ENCODE measurements around the gene IRF3.
A peak's percentile ranks its signal among the peaks of the same experiment; 100 is the strongest.

The IRF3 gene

GRCh38 chr19:49631610-49632192, 34.0 kb downstream of the IRF3 start:
- TF ChIP-seq NFIC (IDR thresholded peaks at IDR 0.05) = no peak
- TF ChIP-seq CREB1 (IDR thresholded peaks at IDR 0.05; ENCODE audit: low read depth) = no peak
- no peak for TF ChIP-seq RAD21 (IDR thresholded peaks at IDR 0.05; ENCODE audit: low read depth)
- TF ChIP-seq TCF12 (IDR thresholded peaks at IDR 0.05; ENCODE audit: low read depth) = no peak
- no peak for TF ChIP-seq TEAD4 (IDR thresholded peaks at IDR 0.05)
- no peak for TF ChIP-seq TAF1 (IDR thresholded peaks at IDR 0.05; ENCODE audit: low read depth)
- TF ChIP-seq, protein P1, sequence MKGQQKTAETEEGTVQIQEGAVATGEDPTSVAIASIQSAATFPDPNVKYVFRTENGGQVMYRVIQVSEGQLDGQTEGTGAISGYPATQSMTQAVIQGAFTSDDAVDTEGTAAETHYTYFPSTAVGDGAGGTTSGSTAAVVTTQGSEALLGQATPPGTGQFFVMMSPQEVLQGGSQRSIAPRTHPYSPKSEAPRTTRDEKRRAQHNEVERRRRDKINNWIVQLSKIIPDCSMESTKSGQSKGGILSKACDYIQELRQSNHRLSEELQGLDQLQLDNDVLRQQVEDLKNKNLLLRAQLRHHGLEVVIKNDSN (IDR thresholded peaks at IDR 0.05) = no peak
- no peak for TF ChIP-seq EP300 (IDR thresholded peaks at IDR 0.05; ENCODE audit: borderline replicate concordance)
- no peak for TF ChIP-seq CEBPB (IDR thresholded peaks at IDR 0.05)
- TF ChIP-seq, protein P2, sequence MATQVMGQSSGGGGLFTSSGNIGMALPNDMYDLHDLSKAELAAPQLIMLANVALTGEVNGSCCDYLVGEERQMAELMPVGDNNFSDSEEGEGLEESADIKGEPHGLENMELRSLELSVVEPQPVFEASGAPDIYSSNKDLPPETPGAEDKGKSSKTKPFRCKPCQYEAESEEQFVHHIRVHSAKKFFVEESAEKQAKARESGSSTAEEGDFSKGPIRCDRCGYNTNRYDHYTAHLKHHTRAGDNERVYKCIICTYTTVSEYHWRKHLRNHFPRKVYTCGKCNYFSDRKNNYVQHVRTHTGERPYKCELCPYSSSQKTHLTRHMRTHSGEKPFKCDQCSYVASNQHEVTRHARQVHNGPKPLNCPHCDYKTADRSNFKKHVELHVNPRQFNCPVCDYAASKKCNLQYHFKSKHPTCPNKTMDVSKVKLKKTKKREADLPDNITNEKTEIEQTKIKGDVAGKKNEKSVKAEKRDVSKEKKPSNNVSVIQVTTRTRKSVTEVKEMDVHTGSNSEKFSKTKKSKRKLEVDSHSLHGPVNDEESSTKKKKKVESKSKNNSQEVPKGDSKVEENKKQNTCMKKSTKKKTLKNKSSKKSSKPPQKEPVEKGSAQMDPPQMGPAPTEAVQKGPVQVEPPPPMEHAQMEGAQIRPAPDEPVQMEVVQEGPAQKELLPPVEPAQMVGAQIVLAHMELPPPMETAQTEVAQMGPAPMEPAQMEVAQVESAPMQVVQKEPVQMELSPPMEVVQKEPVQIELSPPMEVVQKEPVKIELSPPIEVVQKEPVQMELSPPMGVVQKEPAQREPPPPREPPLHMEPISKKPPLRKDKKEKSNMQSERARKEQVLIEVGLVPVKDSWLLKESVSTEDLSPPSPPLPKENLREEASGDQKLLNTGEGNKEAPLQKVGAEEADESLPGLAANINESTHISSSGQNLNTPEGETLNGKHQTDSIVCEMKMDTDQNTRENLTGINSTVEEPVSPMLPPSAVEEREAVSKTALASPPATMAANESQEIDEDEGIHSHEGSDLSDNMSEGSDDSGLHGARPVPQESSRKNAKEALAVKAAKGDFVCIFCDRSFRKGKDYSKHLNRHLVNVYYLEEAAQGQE (IDR thresholded peaks at IDR 0.05; ENCODE audit: low read depth) = no peak
- TF ChIP-seq MAX (IDR thresholded peaks at IDR 0.05) = no peak
- no peak for TF ChIP-seq ZBTB7A (IDR thresholded peaks at IDR 0.05; ENCODE audit: low read depth)
- no peak for TF ChIP-seq YY1 (IDR thresholded peaks at IDR 0.05; ENCODE audit: low read depth)
- TF ChIP-seq EGR1 (IDR thresholded peaks at IDR 0.05) = no peak
- no peak for TF ChIP-seq FOXM1 (IDR thresholded peaks at IDR 0.05; ENCODE audit: borderline replicate concordance, low read depth)

DNA sequence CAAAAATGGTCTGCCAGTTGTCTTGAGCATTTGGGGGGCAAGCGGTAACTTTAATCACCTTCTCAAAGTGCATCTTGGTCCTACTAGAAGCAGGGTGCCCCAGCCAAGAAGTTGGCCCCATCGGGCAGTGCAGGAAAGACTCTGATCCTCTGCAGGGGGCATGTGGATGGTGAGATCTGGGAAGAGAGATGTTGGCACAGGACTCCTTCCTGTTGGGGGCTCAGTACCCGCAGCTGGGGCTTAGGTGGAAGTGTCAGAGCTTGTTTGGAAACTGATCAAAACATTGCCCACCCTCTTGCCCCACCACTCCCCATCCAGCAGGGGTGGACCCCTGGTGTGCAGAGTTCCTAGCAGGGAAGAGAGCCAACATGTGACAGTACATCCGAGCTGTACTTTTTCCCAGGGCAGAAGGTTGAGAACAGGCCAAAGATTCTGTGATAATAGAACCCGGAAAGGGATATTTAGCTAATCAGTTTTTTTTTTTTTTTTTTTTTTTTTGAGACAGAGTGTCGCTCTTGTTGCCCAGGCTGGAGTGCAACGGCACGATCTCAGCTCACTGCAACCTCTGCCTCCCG, 34.6 kb downstream of the IRF3 start:
- 0 out of 2 replicates have a peak, but pooled peaks have one; percentile 6 for TF ChIP-seq NFIC (IDR thresholded peaks at IDR 0.05)
- TF ChIP-seq, protein P1 (IDR thresholded peaks at IDR 0.05) = no peak

DNA sequence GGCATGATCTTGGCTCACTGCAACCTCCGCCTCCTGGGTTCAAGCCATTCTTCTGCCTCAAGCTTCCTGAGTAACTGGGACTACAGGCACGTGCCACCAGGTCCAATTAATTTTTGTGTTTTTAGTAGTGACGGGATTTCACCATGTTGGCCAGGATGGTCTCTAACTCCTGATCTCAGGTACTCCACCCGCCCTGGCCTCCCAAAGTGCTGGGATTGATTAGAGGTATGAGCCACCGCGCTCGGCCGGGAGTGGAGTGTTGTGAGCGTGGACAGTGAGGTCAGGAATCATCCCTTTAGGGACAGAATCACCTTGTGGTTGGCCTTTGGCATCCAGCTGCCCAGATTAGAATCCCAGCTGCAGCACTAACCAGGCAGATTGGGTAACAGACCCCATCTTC, 36.0 kb downstream of the IRF3 start:
- no peak for TF ChIP-seq NFIC (IDR thresholded peaks at IDR 0.05)
- TF ChIP-seq RAD21 (IDR thresholded peaks at IDR 0.05; ENCODE audit: low read depth) = no peak
- TF ChIP-seq TCF12 (IDR thresholded peaks at IDR 0.05; ENCODE audit: low read depth) = no peak
- TF ChIP-seq FOXM1 (IDR thresholded peaks at IDR 0.05; ENCODE audit: borderline replicate concordance, low read depth) = no peak
- TF ChIP-seq EP300 (IDR thresholded peaks at IDR 0.05; ENCODE audit: borderline replicate concordance) = no peak

- TF ChIP-seq NFIC (IDR thresholded peaks at IDR 0.05) (no peak), FOXM1 (IDR thresholded peaks at IDR 0.05; ENCODE audit: borderline replicate concordance, low read depth) (no peak), TAF1 (IDR thresholded peaks at IDR 0.05; ENCODE audit: low read depth) (no peak)
- TF ChIP-seq, protein P1 (IDR thresholded peaks at IDR 0.05) = no peak
- TF ChIP-seq, protein P2 (IDR thresholded peaks at IDR 0.05; ENCODE audit: low read depth) = no peak
These were observed 39.4 kb downstream of the IRF3 start for GRCh38 chr19:49626226-49626625.

DNA sequence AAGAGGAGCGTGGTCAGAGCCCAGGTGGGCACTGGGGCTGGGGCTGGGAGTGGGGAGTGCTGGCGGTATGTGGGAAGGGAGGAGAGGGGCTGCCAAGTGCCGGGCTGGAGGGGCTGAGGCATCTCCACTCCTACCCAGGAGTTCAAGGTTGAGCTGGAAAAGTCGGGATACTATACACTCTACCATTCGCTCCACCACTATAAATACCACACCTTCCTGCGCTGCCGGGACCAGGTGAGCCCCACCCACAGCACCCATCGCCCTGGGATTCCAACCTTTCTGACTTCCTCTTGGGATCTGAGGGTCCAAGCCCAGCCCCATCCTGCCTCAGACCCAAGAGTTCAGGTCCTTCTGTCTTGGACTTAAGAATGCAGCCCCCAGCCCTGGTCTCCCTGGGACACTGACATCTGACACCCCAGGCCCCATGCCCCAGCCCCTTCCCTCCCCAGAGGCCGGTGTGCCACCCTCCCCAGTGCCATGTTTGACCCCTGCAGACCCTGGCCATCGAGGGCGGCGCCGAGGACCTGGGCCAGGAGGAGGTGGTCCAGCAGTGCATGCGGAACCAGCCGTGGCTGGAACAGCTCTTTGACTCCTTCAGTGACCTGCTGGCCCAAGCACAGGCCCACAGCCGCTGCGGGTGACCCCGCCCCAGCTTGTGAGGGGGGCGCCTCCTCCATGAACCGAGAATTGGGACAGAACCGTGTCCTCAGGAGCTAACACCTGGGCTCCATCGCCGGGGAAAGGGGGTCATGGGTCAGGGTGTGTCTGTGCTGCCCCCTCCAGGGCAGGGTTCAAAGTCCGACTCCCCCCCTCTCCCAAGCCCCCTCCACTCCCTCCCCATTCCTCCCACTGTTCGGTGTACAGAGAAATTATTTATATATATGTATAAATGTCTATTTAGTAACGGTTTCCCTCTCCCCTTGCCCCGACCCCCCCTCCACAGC, 40.4 kb downstream of the IRF3 start:
- TF ChIP-seq, protein P1 (IDR thresholded peaks at IDR 0.05) = no peak
- TF ChIP-seq NFIC (IDR thresholded peaks at IDR 0.05) (no peak), TCF12 (IDR thresholded peaks at IDR 0.05; ENCODE audit: low read depth) (no peak)
